T-helper 9 cell (primary cell): Measurements from ENCODE around the gene PDE7B.

Experiments
- DNase-seq: peaks from one replicate; pipeline ENCODE4 v3.0.0-alpha.2; 2020

Gene PDE7B

GRCh38 chr6:135990855-135991464 lies 139.5 kb downstream of the PDE7B start:
- no peak for DNase-seq

DNA sequence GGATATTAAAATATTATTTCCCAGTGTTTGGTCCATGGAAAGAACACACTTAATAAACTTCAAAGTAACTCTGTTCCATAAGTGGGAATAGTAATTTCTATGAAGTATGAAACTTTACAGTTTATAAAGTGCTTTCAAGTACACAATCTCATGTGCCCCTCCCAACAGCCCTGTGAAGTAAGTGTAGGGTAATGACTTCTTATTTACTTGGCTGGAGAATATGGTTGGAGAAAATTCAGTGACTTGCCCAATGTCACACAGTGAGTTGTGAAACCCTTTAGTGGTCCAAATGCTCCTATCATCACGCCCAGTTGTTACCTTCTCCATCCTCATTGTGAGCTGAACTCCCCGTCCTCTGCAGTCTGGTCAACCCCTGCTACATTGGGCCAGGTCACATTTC lies 141.2 kb downstream of the PDE7B start:
- DNase-seq = no peak

DNA sequence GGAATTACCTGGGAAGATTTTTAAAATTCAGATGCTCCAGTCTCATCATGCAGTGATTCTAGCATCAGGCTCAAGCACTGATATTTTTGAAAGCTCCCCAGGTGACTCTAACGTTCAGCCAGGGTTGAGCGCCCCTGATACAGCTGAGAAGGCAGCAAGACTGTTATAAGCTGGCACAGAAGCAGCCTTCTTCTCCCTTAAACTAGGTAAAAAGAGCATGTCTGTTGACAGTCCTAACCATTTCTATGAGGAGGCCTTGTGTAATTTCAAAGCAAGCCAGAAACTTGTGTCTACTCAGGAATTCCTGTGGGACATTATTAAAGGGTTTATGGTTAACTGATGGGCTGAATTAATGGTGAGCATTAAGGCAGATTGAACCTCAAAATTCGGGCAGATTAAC lies 141.9 kb downstream of the PDE7B start:
- no peak for DNase-seq

GRCh38 chr6:135994857-135995544 lies 143.5 kb downstream of the PDE7B start:
- DNase-seq = no peak

- DNase-seq = no peak
Measured at GRCh38 chr6:135995545-135995898, 144.0 kb downstream of the PDE7B start.

DNA sequence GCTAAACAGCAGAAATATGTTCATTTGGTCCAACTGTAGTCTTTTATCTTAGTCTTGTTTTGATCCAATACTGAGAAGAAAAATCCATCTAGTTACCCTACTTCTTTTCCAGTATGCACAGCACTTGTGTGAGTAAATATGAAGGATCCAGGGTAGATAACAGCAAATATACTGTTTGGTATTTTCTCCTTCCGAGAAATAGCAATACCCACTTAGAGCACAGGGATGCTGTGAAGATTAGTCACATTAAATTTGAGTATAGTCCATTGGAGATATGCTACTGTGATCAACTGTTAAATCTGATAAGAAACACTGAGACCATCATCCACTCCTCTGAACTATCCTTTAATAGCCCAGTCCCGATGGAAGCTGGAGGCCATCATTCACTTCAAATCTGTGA lies 145.2 kb downstream of the PDE7B start:
- no peak for DNase-seq

- DNase-seq = no peak
Measured at GRCh38 chr6:135999393-135999792, 147.9 kb downstream of the PDE7B start.

GRCh38 chr6:136007345-136007744 lies 155.8 kb downstream of the PDE7B start:
- DNase-seq = no peak

DNA sequence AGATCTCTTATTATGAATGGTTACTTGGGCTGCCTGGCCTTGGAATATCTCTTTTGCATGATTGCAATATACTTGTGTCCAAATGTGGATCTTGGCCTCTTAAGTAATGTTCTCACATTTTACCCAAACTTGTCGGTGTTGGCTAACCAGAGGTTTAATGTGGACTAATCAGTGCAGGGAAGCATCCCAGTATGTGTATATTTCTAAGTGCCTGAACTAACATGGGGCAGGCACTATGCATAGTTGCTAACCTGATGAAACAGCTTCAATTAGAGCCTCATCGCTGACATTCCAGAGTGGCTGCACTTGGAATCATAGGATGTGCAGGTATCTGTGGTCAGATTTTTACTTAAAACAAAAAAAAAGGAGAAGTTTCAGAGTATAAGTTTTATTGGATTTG lies 160.0 kb downstream of the PDE7B start:
- DNase-seq = no peak

GRCh38 chr6:136012198-136012887 lies 160.8 kb downstream of the PDE7B start:
- no peak for DNase-seq

DNA sequence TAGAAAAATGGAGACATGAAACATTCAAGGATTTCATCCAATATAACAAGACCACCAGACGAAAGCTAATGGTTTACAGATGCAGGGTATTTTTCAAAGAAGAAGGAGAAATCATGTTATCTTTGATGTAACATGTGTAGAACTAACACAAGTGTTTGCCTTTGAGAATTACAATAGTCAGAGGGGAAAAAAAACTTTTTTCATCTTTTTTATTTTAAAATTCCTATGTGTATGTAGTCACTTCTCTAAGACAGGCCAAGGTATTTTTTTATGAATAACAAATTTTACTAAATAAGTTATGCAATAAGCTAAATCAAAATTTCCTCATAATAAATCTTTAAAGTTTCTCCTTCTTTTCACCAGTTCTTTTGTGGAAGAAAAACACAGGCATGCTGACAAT lies 161.4 kb downstream of the PDE7B start:
- DNase-seq = no peak

DNA sequence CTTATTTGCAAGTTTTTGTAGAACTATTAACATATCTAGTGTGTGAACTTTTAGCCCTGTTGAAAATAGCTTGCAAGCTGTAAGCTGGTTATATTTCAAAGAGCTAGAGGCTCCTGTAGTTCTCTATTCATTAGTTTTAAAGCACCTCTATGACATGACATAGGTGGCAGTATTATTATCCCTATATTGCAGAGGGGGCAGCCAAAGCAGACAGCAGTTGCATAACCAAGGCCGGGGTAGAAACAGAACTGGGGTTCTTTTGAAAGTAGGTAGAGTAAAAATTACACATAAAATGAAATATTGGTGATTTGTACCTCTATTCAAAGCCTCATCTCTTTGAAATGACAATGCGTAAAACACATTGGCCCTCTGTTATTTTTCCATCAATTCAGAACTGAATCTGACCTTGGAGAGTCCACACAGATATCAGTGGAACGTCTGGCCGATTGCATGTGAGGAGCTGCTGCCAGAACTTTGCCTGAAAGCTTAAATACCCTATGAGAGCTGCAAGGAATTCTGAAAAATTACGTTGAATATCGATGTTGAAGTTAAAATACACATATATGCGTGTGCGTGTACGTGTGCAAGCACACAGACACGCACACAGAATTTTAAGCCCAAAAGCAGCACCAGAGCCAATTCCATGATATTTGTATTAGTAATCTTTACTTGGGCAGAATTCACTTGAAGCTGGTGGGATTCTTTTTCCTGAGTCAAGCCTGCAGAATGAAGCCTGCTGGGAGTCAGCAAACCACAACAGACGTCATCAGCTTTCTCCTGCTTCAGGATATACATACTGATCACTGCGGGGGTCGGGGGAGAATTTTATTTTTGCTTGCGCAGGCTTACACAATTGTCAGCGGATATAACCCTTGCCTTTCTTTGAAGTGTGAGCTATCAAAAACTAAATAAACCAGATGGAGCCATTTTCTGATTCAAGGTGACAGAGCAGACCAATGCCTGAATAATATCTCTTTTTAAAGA lies 163.2 kb downstream of the PDE7B start:
- no peak for DNase-seq

GRCh38 chr6:136015531-136015930 lies 164.0 kb downstream of the PDE7B start:
- DNase-seq = no peak

GRCh38 chr6:136016228-136017225 lies 165.0 kb downstream of the PDE7B start:
- DNase-seq = no peak

- DNase-seq = no peak
Measured at GRCh38 chr6:136020691-136021090, 169.2 kb downstream of the PDE7B start.

DNA sequence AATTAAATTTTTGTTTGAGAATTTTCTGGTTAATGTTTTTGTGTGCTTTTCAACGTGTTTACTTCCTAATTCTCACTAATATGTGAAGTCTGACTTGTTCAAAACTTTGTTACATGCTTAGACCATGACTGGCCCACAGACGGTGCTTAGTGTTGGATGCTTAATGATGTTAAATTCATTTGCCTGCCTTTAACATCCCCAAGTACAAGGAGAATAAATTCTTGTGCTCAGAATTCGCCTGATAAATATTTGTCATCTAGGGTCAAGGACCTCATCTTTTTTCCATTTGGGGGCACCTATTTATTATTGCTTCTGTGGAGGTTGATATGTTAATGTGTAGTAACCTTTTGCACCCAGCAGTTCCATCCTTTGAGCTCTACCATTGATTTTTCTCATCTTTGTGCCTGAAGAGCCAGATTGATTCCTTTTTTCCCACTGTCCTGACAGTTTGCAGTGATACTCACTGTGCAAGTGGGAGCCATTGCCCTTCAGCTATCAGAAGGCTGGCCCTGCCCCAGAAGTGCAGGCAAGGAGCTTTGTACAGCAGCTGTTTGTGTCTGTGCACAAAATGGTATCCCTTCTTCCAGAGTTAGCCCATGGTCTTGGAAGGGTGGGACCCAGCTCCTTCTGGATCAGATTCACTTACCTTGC lies 170.8 kb downstream of the PDE7B start:
- no peak for DNase-seq

GRCh38 chr6:136024711-136025110 lies 173.2 kb downstream of the PDE7B start:
- no peak for DNase-seq

GRCh38 chr6:136025736-136026135 lies 174.2 kb downstream of the PDE7B start:
- no peak for DNase-seq

GRCh38 chr6:136030131-136030530 lies 178.6 kb downstream of the PDE7B start:
- DNase-seq = no peak

- no peak for DNase-seq
Measured at GRCh38 chr6:136031982-136032381, 180.5 kb downstream of the PDE7B start.

DNA sequence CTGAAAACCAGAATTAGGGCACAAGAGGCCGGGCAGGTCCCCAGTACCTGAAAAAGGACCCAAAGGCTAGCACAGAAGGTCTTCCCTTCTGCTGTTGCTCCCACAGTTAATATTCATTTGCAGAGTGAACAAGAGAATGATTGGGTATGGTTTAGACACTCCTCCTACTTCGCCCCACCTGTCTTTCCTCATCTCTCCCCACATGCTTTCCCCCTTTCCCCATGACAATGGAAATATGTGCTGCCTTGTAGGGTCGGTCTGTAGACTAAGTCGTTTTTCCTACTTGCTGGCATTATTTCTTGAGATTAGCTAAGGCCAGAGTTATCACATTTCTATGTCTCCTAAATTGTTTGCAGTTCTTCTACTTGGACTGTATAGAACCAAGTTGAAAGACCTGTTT lies 181.9 kb downstream of the PDE7B start:
- DNase-seq = no peak
